HEK293T (cell line): ENCODE measurements around the gene TBC1D16.

ENCODE experiments used
- CTCF ChIA-PET: fragments of 350-600 bp; formaldehyde crosslinking; extraction: SDS; loops from one replicate; lab custom pipeline; 2021; ENCODE audit warnings: antibody characterized with exemption, inconsistent platforms; lab: Yijun Ruan, JAX
- POLR2A ChIA-PET: fragments of 350-600 bp; formaldehyde crosslinking; extraction: SDS; loops from one replicate; lab custom pipeline; 2020; ENCODE audit warnings: antibody characterized with exemption, inconsistent platforms; lab: Yijun Ruan, JAX
- DNase-seq: peaks from one replicate; pipeline ENCODE4 v3.0.0; 2012; ENCODE audit warnings: mixed read lengths; ENCODE audit errors: extremely low spot score
- ARNT ChIP-seq: fragments of 450-650 bp; IDR thresholded peaks from 2 replicates; pipeline ENCODE4 v1.6.1; 2017; ENCODE audit warnings: mild to moderate bottlenecking
- BHLHE40 ChIP-seq: fragments of 450-650 bp; IDR thresholded peaks from 2 replicates; pipeline ENCODE4 v1.6.1; 2016; ENCODE audit warnings: mild to moderate bottlenecking, moderate library complexity, borderline replicate concordance
- CTBP1 ChIP-seq: fragments of 450-650 bp; IDR thresholded peaks from 2 replicates; pipeline ENCODE4 v1.6.1; 2016; ENCODE audit warnings: borderline replicate concordance
- ELF4 ChIP-seq: fragments of 450-650 bp; IDR thresholded peaks from 2 replicates; pipeline ENCODE4 v1.6.1; 2017; ENCODE audit warnings: antibody characterized with exemption
- FOXA1 ChIP-seq: fragments of 450-650 bp; IDR thresholded peaks from 2 replicates; pipeline ENCODE4 v1.6.1; 2016; ENCODE audit warnings: mild to moderate bottlenecking
- FOXK2 ChIP-seq: fragments of 450-650 bp; IDR thresholded peaks from 2 replicates; pipeline ENCODE4 v1.6.1; 2016; ENCODE audit warnings: mild to moderate bottlenecking
- FOXM1 ChIP-seq: fragments of 450-650 bp; IDR thresholded peaks from 2 replicates; pipeline ENCODE4 v1.6.1; 2017; ENCODE audit warnings: mild to moderate bottlenecking, borderline replicate concordance
- HDGF ChIP-seq: fragments of 450-650 bp; IDR thresholded peaks from 2 replicates; pipeline ENCODE4 v1.6.1; 2017; ENCODE audit warnings: antibody characterized with exemption, borderline replicate concordance
- L3MBTL2 ChIP-seq: fragments of 450-650 bp; conservative IDR thresholded peaks from 2 replicates; pipeline ENCODE4 v1.6.1; 2016; ENCODE audit warnings: mild to moderate bottlenecking
- LEF1 ChIP-seq: fragments of 450-650 bp; IDR thresholded peaks from 2 replicates; pipeline ENCODE4 v1.6.1; 2017; ENCODE audit warnings: mild to moderate bottlenecking, borderline replicate concordance
- NFRKB ChIP-seq: fragments of 450-650 bp; IDR thresholded peaks from 2 replicates; pipeline ENCODE4 v1.6.1; 2016; ENCODE audit warnings: mild to moderate bottlenecking, moderate library complexity
- PKNOX1 ChIP-seq: fragments of 450-650 bp; IDR thresholded peaks from 2 replicates; pipeline ENCODE4 v1.6.1; 2016
- SP1 ChIP-seq: fragments of 450-650 bp; IDR thresholded peaks from 2 replicates; pipeline ENCODE4 v1.6.1; 2017
- SUZ12 ChIP-seq: fragments of 450-650 bp; IDR thresholded peaks from 2 replicates; pipeline ENCODE4 v1.6.1; 2016; ENCODE audit warnings: mild to moderate bottlenecking
- TARDBP ChIP-seq: fragments of 450-650 bp; IDR thresholded peaks from 2 replicates; pipeline ENCODE4 v1.6.1; 2016
- ZNF384 ChIP-seq: fragments of 450-650 bp; IDR thresholded peaks from 2 replicates; pipeline ENCODE4 v1.6.1; 2016

The TBC1D16 gene

GRCh38 chr17:79917902-79918484, 117.7 kb downstream of the TBC1D16 start:
- ChIA-PET CTCF (no interaction called here), POLR2A (no interaction called here)

GRCh38 chr17:79916991-79917901, 118.4 kb downstream of the TBC1D16 start:
- DNase-seq: no peak
- TF ChIP-seq SP1: no peak
- TF ChIP-seq CTBP1: no peak
- TF ChIP-seq FOXA1: no peak
- TF ChIP-seq FOXM1: no peak
- TF ChIP-seq ELF4: no peak
- TF ChIP-seq ZNF384: no peak
- TF ChIP-seq NFRKB: no peak
- TF ChIP-seq PKNOX1: no peak
- no peak for TF ChIP-seq FOXK2
- no peak for TF ChIP-seq TARDBP
- TF ChIP-seq HDGF: no peak
- TF ChIP-seq ARNT: no peak
- TF ChIP-seq LEF1: no peak
- TF ChIP-seq SUZ12: no peak
- TF ChIP-seq L3MBTL2: no peak
- TF ChIP-seq BHLHE40: no peak
- POLR2A ChIA-PET: no interaction called here
- CTCF ChIA-PET: interaction anchor here (0.6 to 1.4 kb wide), 4 partner anchors 9 to 78 kb away, joined by 3 to 6 read pairs (median 3); partner anchors contain the start of gene CBX4

More at GRCh38 chr17:79917902-79918484, 117.7 kb downstream of the TBC1D16 start:
- DNase-seq: no peak
- TF ChIP-seq HDGF (no peak), NFRKB (no peak), FOXK2 (no peak), ELF4 (no peak), SP1 (no peak), TARDBP (no peak), FOXM1 (no peak), ZNF384 (no peak), ARNT (no peak), BHLHE40 (no peak), PKNOX1 (no peak), SUZ12 (no peak), LEF1 (no peak), FOXA1 (no peak), CTBP1 (no peak), L3MBTL2 (no peak)

- POLR2A ChIA-PET: interaction anchor here (1.3 kb wide), 2 partner anchors 77 kb away, joined by 3 to 7 read pairs; partner anchors contain the start of gene CBX4
Observed at GRCh38 chr17:79916506-79916905, 119.2 kb downstream of the TBC1D16 start.

GRCh38 chr17:79915850-79916430, 119.7 kb downstream of the TBC1D16 start:
- TF ChIP-seq ARNT (no peak), L3MBTL2 (no peak)
- ChIA-PET CTCF (interaction anchor here (0.5 to 1.4 kb wide), 2 partner anchors 77 to 114 kb away, joined by 4 to 6 read pairs; partner anchors contain the start of gene CBX4), POLR2A (interaction anchor here (0.7 to 1.3 kb wide), 4 partner anchors 76 to 137 kb away, joined by 3 to 7 read pairs (median 3); partner anchors contain the start of gene CBX4)
- no peak for DNase-seq

More at GRCh38 chr17:79916506-79916905, 119.2 kb downstream of the TBC1D16 start:
- TF ChIP-seq CTBP1: no peak
- CTCF ChIA-PET: interaction anchor here (0.6 to 1.4 kb wide), 3 partner anchors 8 to 78 kb away, joined by 3 to 6 read pairs (median 3); partner anchors contain the start of gene CBX4
- DNase-seq: no peak

GRCh38 chr17:79914813-79915740, 120.6 kb downstream of the TBC1D16 start:
- POLR2A ChIA-PET: interaction anchor here (0.7 to 1.3 kb wide), 4 partner anchors 76 to 136 kb away, joined by 3 to 7 read pairs (median 3); partner anchors contain the start of gene CBX4
- CTCF ChIA-PET: interaction anchor here (0.5 to 1.0 kb wide), 2 partner anchors 10 to 113 kb away, joined by 3 to 4 read pairs; no protein-coding TSS in a partner anchor

More at GRCh38 chr17:79914813-79915740, 120.6 kb downstream of the TBC1D16 start:
- no peak for TF ChIP-seq L3MBTL2
- no peak for TF ChIP-seq HDGF
- TF ChIP-seq FOXA1: no peak
- TF ChIP-seq FOXM1: no peak
- TF ChIP-seq TARDBP: no peak
- TF ChIP-seq ZNF384: no peak
- TF ChIP-seq SUZ12: no peak
- no peak for TF ChIP-seq PKNOX1
- no peak for TF ChIP-seq LEF1
- no peak for DNase-seq
